ENCODE measurements around the gene CGGBP1. TPM values are rescaled to one million over a fixed set of nuclear protein-coding genes. Genes with fewer than 3 reads are reported as not detected.

CGGBP1 gene
- total RNA-seq, 2 experiments from 2014 or later, result 96.1 to 98.9 TPM

GRCh38 chr3:88059380-88060170 is 770 bp upstream of the CGGBP1 start:
- ATAC-seq, result no peak
- CTCF ChIA-PET, result interaction anchor here (0.9 to 2.4 kb wide), 7 partner anchors 20 to 90 kb away, joined by 3 to 18 read pairs (median 5); partner anchors contain the start of gene C3orf38
- Mint-ChIP-seq H3K4me1 (peaks cover 55% of the 10 kb centered on the region), H3K36me3 (peaks cover 45% of the 10 kb centered on the region), H3K27me3 (no peaks in the 10 kb centered on the region), H3K27ac (peak overlapping the region; percentile 92), H3K4me3 (peak overlapping the region; percentile 98), H3K9me3 (ENCODE audit: low read depth) (no peaks in the 10 kb centered on the region)
- no peak for DNase-seq

- H3K27ac Mint-ChIP-seq, result peak overlapping the region; percentile 92
- no peaks in the 10 kb centered on the region for H3K9me3 Mint-ChIP-seq (ENCODE audit: low read depth)
- CTCF ChIA-PET, result interaction anchor here (1.1 to 2.4 kb wide), 6 partner anchors 20 to 92 kb away, joined by 3 to 18 read pairs (median 6); partner anchors contain the start of gene C3orf38
- ATAC-seq (no peak), DNase-seq (no peak)
- peaks cover 51% of the 10 kb centered on the region for H3K4me1 Mint-ChIP-seq
- peaks cover 47% of the 10 kb centered on the region for H3K36me3 Mint-ChIP-seq
- no peaks in the 10 kb centered on the region for H3K27me3 Mint-ChIP-seq
- H3K4me3 Mint-ChIP-seq, result peak overlapping the region; percentile 98
Measured at GRCh38 chr3:88058306-88058580, 562 bp downstream of the CGGBP1 start.

- Mint-ChIP-seq H3K9me3 (ENCODE audit: low read depth) (no peaks in the 10 kb centered on the region), H3K27me3 (no peaks in the 10 kb centered on the region), H3K4me1 (peaks cover 46% of the 10 kb centered on the region), H3K27ac (peak overlapping the region; percentile 92), H3K4me3 (peak overlapping the region; percentile 98), H3K36me3 (peaks cover 45% of the 10 kb centered on the region)
- CTCF ChIA-PET, result interaction anchor here (1.1 to 2.4 kb wide), 5 partner anchors 26 to 92 kb away, joined by 3 to 18 read pairs (median 6); partner anchors contain the start of gene C3orf38
- ATAC-seq, result no peak
- no peak for DNase-seq
Measured at GRCh38 chr3:88057630-88058305, 1.0 kb downstream of the CGGBP1 start.

GRCh38 chr3:88046766-88047165 is 12.0 kb downstream of the CGGBP1 start:
- ATAC-seq (no peak), DNase-seq (no peak)
- CTCF ChIA-PET, result interaction anchor here (1.7 kb wide), 1 partner anchor 16 kb away, joined by 3 read pairs; no protein-coding TSS in a partner anchor
- H3K9me3 Mint-ChIP-seq (ENCODE audit: low read depth), result no peaks in the 10 kb centered on the region
- H3K4me1 Mint-ChIP-seq, result peaks cover 10% of the 10 kb centered on the region
- no peak overlapping the region for H3K4me3 Mint-ChIP-seq
- H3K27me3 Mint-ChIP-seq, result no peaks in the 10 kb centered on the region
- H3K36me3 Mint-ChIP-seq, result no peaks in the 10 kb centered on the region
- H3K27ac Mint-ChIP-seq, result no peak overlapping the region

GRCh38 chr3:88044411-88044810 is 14.4 kb downstream of the CGGBP1 start:
- H3K4me1 Mint-ChIP-seq, result peaks cover 8% of the 10 kb centered on the region
- ATAC-seq (no peak), DNase-seq (no peak)
- CTCF ChIA-PET, result no interaction called here
- H3K27ac Mint-ChIP-seq, result no peak overlapping the region
- no peaks in the 10 kb centered on the region for H3K36me3 Mint-ChIP-seq
- no peaks in the 10 kb centered on the region for H3K9me3 Mint-ChIP-seq (ENCODE audit: low read depth)
- H3K27me3 Mint-ChIP-seq, result no peaks in the 10 kb centered on the region
- no peak overlapping the region for H3K4me3 Mint-ChIP-seq

GRCh38 chr3:88041005-88041404 is 17.8 kb downstream of the CGGBP1 start:
- Mint-ChIP-seq H3K4me1 (peaks cover 2% of the 10 kb centered on the region), H3K4me3 (no peak overlapping the region), H3K27ac (no peak overlapping the region), H3K27me3 (peaks cover 2% of the 10 kb centered on the region), H3K36me3 (no peaks in the 10 kb centered on the region), H3K9me3 (ENCODE audit: low read depth) (no peaks in the 10 kb centered on the region)
- CTCF ChIA-PET, result interaction anchor here (1.0 kb wide), 1 partner anchor 72 kb away, joined by 3 read pairs; no protein-coding TSS in a partner anchor
- ATAC-seq (no peak), DNase-seq (no peak)

- no peak for ATAC-seq
- no peaks in the 10 kb centered on the region for H3K9me3 Mint-ChIP-seq (ENCODE audit: low read depth)
- H3K27me3 Mint-ChIP-seq, result peaks cover 2% of the 10 kb centered on the region
Measured at GRCh38 chr3:88040529-88040928, 18.3 kb downstream of the CGGBP1 start.

GRCh38 chr3:88038566-88038965 is 20.2 kb downstream of the CGGBP1 start:
- no peak for ATAC-seq
- no peak overlapping the region for H3K27ac Mint-ChIP-seq
- no peak for DNase-seq
- CTCF ChIA-PET, result interaction anchor here (1.1 kb wide), 1 partner anchor 20 kb away, joined by 3 read pairs; the partner anchor contains the start of genes CGGBP1 and ZNF654
- H3K27me3 Mint-ChIP-seq, result peaks cover 2% of the 10 kb centered on the region
- no peaks in the 10 kb centered on the region for H3K9me3 Mint-ChIP-seq (ENCODE audit: low read depth)
- H3K36me3 Mint-ChIP-seq, result no peaks in the 10 kb centered on the region
- H3K4me3 Mint-ChIP-seq, result no peak overlapping the region
- H3K4me1 Mint-ChIP-seq, result peaks cover 8% of the 10 kb centered on the region

More at GRCh38 chr3:88040529-88040928, 18.3 kb downstream of the CGGBP1 start:
- CTCF ChIA-PET, result interaction anchor here (1.0 kb wide), 1 partner anchor 72 kb away, joined by 3 read pairs; no protein-coding TSS in a partner anchor
- Mint-ChIP-seq H3K4me1 (peaks cover 2% of the 10 kb centered on the region), H3K4me3 (no peak overlapping the region), H3K36me3 (no peaks in the 10 kb centered on the region), H3K27ac (no peak overlapping the region)
- no peak for DNase-seq

GRCh38 chr3:88036221-88036620 is 22.6 kb downstream of the CGGBP1 start:
- H3K4me3 Mint-ChIP-seq, result no peak overlapping the region
- H3K27me3 Mint-ChIP-seq, result peaks cover 2% of the 10 kb centered on the region
- ATAC-seq (no peak), DNase-seq (no peak)
- H3K9me3 Mint-ChIP-seq (ENCODE audit: low read depth), result no peaks in the 10 kb centered on the region
- peaks cover 1% of the 10 kb centered on the region for H3K36me3 Mint-ChIP-seq
- no peak overlapping the region for H3K27ac Mint-ChIP-seq
- peaks cover 22% of the 10 kb centered on the region for H3K4me1 Mint-ChIP-seq
- CTCF ChIA-PET, result no interaction called here

- Mint-ChIP-seq H3K4me1 (peaks cover 29% of the 10 kb centered on the region), H3K27ac (no peak overlapping the region), H3K9me3 (ENCODE audit: low read depth) (no peaks in the 10 kb centered on the region), H3K27me3 (peaks cover 2% of the 10 kb centered on the region), H3K4me3 (no peak overlapping the region), H3K36me3 (peaks cover 1% of the 10 kb centered on the region)
- CTCF ChIA-PET, result no interaction called here
- ATAC-seq (no peak), DNase-seq (no peak)
Measured at GRCh38 chr3:88034491-88035275, 24.1 kb downstream of the CGGBP1 start.

GRCh38 chr3:88033808-88034207 is 25.0 kb downstream of the CGGBP1 start:
- no peak overlapping the region for H3K4me3 Mint-ChIP-seq
- CTCF ChIA-PET, result no interaction called here

GRCh38 chr3:88033079-88033478 is 25.7 kb downstream of the CGGBP1 start:
- peaks cover 2% of the 10 kb centered on the region for H3K27me3 Mint-ChIP-seq
- ATAC-seq (no peak), DNase-seq (no peak)
- H3K4me1 Mint-ChIP-seq, result peaks cover 30% of the 10 kb centered on the region
- CTCF ChIA-PET, result interaction anchor here (1.5 to 2.4 kb wide), 2 partner anchors 26 to 28 kb away, joined by 4 to 10 read pairs; partner anchors contain the start of genes CGGBP1 and ZNF654
- H3K36me3 Mint-ChIP-seq, result peaks cover 1% of the 10 kb centered on the region
- no peak overlapping the region for H3K4me3 Mint-ChIP-seq
- H3K27ac Mint-ChIP-seq, result no peak overlapping the region
- H3K9me3 Mint-ChIP-seq (ENCODE audit: low read depth), result no peaks in the 10 kb centered on the region

More at GRCh38 chr3:88033808-88034207, 25.0 kb downstream of the CGGBP1 start:
- peaks cover 30% of the 10 kb centered on the region for H3K4me1 Mint-ChIP-seq
- H3K36me3 Mint-ChIP-seq, result peaks cover 1% of the 10 kb centered on the region
- H3K27me3 Mint-ChIP-seq, result peaks cover 2% of the 10 kb centered on the region
- no peaks in the 10 kb centered on the region for H3K9me3 Mint-ChIP-seq (ENCODE audit: low read depth)
- no peak overlapping the region for H3K27ac Mint-ChIP-seq
- no peak for DNase-seq
- no peak for ATAC-seq

GRCh38 chr3:88032245-88032644 is 26.6 kb downstream of the CGGBP1 start:
- Mint-ChIP-seq H3K4me3 (peak overlapping the region; percentile 81), H3K27me3 (peaks cover 2% of the 10 kb centered on the region), H3K27ac (peak overlapping the region; percentile 83), H3K36me3 (peaks cover 1% of the 10 kb centered on the region), H3K9me3 (ENCODE audit: low read depth) (no peaks in the 10 kb centered on the region), H3K4me1 (peaks cover 30% of the 10 kb centered on the region)
- DNase-seq, result no peak
- no peak for ATAC-seq
- CTCF ChIA-PET, result interaction anchor here (1.5 to 2.4 kb wide), 3 partner anchors 26 to 118 kb away, joined by 4 to 10 read pairs (median 8); partner anchors contain the start of genes C3orf38, CGGBP1 and ZNF654

All from activated CD8-positive, alpha-beta memory T cell treated with anti-CD3 and anti-CD28 coated beads, Interleukin-2, amount 10 ng/mL, durations not matched to agents 7 days and 5 days (primary cell).